ENCODE data around the gene DDX3X.

DNA sequence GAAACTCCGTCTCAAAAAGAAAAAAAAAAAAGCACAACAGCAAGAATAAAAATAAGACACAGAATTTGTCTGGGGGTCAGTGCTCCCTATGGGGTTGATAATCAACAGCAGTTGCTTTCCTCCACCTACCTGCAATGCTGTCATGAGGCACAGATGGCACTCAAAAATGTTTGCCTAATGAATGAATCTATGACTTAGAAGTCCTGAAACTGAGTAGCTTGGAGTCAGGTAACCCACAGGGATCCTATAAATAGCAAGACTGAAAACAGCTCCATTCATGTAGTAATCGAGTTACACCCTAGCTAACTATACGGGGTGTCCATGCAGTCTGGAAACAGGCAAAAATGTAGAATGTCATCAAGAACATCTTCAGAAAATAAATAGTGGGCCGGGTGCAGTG lies 19.8 kb upstream of the DDX3X start:
- TF ChIP-seq POLR2A (IDR thresholded peaks at IDR 0.05): no peak
- TF ChIP-seq, protein P1, sequence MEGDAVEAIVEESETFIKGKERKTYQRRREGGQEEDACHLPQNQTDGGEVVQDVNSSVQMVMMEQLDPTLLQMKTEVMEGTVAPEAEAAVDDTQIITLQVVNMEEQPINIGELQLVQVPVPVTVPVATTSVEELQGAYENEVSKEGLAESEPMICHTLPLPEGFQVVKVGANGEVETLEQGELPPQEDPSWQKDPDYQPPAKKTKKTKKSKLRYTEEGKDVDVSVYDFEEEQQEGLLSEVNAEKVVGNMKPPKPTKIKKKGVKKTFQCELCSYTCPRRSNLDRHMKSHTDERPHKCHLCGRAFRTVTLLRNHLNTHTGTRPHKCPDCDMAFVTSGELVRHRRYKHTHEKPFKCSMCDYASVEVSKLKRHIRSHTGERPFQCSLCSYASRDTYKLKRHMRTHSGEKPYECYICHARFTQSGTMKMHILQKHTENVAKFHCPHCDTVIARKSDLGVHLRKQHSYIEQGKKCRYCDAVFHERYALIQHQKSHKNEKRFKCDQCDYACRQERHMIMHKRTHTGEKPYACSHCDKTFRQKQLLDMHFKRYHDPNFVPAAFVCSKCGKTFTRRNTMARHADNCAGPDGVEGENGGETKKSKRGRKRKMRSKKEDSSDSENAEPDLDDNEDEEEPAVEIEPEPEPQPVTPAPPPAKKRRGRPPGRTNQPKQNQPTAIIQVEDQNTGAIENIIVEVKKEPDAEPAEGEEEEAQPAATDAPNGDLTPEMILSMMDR (IDR thresholded peaks at IDR 0.05): no peak
